GM21515 (cell line): Measurements from ENCODE around the gene NELFA.

Experiments
- ATAC-seq: cut with Tn5 transposase; IDR thresholded peaks from one replicate; pipeline ENCODE4 v1.9.1; 2021; ENCODE audit not compliant: unreplicated experiment

Gene NELFA

DNA sequence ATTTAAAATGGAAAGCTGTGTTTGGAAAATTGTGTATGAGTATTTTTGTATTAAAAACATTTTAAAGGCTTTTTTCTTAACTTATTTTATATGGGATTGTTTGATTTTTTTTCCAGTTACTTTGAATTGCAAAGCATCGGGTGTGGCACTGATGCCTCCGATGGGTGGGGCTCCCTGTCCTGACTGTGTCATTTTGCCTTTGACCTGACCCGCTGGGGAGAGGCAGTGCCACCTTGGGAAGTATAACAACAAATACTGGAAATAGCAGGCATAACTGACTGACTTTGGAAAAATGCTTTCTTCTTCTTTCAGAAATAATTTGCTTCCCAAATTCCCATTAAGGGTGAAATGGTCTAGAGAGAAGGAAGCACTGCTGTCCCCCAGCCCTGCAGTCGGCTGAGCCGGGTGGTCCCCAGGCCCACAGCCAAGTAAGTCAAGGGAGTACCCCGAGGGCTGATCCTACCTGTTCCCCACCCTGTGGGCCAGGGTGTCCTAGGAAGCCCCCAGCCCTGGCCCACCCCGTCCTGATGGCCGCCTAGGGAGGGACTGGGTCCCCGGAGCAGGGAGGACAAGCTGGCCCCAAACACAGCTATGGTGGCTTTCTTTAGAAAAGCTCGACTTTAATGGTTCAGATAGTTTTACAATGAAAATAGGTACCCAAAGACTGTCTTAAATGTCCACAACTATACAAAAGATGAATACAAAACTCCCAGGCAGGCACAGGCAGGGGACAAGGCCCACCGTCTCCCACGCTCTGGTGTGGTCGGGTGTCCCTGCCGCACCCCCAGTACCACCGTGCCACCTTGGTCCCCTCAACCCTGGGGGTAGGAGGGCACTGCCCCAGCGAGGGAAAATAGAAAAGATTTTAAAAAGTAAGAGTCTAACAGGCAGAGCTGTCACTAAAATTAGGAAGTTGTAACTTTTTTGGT lies 26.4 kb downstream of the NELFA start:
- no peak for ATAC-seq

DNA sequence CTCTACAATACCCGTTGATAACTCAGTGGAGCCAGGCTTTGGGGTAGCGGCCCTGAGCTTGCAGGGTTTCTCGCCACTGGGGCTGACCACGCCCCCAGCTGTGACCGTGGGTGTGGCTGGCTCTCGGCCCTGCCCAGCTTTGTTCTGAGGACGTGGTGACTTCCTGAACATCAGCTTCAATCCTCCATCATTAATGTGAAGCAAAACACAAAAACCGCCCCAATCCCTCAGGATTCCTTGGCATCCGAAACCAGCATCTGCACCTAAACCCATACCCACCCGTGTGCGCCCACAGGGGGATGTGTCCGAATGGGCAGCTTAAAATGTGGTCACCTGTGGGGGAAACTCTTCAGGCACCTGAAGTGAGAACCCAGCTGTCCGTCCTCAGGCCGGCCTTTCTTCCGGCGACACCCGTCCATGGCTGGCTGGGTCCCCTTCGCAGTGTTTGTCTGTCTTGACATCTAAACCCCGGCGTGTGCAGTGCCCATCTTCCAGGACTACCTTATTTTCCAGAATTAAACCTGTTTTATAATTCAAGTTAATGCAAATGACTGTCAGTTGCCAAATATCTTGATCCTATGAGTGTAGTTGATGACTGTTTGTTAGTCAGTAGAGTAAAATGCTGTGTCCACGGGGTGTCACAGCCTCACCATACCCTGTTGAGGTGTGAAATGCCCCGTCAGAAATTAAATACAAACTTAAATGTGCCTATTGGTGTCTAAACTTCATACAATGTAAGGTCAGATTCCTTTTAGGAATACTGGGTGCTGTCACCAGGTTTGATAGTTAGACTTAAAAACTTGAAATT lies 27.3 kb downstream of the NELFA start:
- ATAC-seq: no peak

DNA sequence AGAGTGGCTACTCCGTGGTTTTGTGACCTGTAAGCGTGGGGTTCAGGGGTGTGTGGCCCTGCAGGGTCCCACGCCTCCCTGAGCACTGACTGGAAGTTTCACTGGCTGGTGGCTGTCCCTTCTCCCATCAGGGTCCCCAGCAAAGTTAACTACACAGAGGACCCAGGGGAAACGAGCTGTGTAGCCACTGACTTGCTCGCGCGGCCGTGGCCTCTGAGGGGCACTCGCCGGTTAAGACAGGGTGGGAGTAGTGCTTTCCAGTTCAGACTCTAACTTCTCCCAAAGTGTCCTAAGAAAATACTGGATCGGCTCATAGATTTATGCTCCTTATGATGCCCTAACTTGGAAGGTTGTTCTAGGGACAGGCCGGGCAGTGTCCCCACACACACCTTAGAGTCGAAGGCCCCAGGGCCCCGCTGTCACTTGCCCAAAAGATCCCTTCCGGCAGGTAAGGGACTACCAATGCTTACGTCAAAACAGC lies 28.2 kb downstream of the NELFA start:
- ATAC-seq: no peak

DNA sequence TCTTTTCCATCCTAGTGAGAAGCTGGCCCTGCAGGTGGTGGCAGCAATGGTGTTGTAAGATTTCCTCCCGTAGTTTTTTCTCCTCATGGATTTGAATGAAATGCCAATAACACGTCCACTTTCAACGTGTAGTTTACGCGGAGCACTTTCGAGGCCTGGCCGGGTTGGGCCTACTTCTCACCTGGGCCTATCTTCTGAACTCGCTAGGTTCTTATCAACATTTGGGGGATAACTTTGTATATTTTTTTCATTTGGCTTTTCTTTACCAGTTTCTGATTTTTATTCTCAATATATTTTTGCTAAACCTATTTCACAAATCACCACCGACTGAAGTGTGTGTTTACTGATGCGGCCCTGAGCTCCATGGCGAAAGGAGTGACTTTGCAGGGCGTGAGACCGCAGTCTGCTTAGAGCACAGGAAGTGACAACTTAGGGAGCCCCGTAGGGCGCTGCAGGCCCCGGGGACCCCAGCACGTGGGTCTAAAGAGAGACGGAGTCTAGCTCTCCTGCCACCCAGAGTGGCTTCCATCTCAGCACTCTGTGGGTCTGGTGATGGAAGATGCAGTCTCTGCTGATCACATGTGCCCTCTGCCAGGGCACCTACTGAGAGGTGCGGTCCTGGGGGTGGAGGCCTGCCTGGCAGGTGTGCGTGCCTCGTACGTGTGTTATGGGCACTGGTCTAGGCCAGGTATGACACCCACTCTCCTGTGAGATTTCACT lies 29.1 kb downstream of the NELFA start:
- ATAC-seq: no peak

DNA sequence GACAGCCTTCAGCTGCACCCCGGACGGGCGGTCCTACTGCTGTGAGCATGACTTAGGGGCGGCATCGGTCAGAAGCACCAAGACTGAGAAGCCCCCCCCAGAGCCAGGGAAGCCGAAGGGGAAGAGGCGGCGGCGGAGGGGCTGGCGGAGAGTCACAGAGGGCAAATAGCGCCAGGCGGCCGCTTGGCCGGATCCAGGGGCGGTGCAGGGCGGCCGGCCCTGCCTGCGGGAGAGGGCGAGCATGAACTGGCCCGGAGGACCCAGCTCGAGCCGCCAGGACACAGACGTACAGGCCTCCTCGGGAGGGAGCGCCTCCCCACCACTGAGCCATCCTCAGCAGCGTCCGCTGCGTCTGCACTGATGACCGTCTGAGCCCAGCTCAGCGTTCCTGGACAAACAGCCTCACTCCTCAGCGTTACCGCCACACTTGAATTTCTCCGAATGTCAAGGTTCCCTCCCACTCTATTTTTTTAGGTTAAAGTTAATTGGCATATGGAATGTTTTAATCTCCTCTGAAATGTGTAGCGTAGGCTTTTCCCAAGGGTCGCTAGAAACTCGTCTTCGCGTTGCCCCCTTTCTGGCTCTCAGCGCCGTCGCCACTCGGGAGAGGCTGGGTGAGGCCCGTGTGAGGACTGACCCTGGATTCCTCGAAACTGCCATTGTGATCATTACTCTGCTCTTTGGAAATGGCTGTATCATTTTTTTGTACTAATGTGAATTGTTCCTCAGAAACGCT lies 29.9 kb downstream of the NELFA start:
- ATAC-seq: no peak

DNA sequence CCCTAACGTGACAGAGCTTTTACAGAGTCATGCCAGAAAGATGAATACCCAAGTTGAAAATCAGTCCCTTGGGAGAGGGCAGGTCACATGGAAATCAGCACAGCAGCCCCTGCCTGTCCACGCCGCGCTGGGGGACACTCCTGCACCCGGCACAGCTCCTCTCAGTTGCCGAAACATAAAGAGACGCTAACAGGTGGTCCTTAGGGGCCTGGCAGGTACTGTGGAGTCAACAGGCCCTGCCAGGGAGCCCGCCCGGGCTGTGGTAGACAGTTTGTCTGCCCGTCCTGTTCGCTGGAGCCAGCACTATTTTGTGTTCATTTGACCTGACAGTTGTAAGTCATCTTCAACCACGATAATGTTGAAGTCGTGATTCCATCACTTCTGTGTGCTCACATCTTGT lies 30.5 kb downstream of the NELFA start:
- ATAC-seq: no peak

DNA sequence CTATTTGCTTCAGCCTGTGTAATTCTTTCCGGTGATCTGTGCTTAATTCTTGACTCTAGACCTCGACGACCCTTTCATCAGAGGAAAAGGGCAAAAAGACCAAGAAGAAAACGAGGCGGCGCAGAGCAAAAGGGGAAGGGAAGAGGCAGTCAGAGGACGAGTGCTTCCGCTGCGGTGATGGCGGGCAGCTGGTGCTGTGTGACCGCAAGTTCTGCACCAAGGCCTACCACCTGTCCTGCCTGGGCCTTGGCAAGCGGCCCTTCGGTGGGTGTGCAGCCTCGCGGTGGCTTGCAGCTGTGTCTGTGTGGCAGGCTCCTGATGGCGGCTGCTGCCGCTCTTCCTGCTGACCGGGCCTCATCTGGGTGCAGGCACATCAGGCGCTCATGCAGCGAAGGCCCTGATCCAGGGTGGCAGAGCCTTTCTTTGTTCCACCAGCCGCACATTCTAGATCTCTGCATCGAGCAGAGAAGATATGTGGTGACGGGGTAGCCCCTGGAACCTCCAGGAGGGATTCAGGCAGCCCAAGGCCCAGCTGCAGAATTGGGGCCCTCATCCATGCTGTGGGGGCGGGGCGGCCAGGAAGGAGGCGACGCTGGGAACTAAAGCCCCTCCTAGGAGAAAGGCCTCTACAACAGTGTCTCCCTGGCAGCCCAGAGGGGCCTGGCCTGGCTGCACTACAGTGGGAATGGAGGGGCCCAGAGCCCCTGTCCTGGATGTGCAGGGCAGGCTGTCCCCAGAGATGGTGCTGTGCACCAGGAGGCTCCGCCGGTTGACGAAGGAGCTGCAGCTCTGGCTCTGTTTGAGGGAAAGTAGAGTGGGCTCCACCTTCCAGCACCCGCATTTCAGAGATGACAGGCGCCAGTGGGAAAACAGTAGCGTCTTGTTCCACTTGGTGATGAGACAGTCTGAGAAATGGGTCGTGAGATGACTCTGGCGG lies 32.1 kb downstream of the NELFA start:
- ATAC-seq: no peak

DNA sequence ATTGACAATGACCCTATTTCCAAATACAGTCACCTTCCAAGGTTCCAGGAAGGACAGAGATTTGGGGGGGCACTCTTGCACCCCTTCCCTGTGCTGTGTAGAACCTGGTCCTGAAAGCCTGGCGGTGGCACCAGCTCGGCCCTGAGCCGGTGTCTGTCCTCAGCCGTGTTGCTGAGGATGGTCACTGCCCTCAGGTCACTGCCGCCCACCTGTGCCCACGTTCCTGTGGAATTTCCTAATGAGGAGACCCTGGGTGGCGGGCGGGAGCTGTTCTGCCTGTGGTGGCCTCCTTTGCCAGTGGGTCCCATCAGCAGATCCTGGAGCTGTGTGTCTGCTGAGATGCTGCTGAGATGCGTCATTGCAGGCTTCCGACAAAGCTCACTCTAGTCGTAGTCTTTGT lies 32.9 kb downstream of the NELFA start:
- no peak for ATAC-seq

DNA sequence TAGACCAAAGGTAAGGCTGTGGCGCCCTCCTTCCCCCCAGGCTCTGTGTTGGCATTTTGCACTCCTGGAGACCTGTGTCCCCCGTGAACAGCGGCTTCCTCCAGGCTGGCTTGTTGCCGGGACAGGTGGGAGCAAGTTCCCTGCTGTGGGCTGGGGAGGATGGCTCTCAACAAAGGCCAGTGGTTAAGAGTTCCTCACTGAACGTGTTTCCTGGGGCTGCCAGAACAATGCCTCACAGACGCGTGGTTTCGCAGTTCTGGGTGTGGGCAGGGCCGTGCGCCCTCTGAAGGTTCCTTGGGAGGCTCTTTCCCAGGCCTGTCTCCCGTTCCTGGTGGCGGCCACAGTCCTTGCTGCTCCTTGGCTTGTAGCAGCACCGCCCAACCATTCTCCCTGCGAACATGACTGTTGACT lies 33.4 kb downstream of the NELFA start:
- ATAC-seq: no peak

DNA sequence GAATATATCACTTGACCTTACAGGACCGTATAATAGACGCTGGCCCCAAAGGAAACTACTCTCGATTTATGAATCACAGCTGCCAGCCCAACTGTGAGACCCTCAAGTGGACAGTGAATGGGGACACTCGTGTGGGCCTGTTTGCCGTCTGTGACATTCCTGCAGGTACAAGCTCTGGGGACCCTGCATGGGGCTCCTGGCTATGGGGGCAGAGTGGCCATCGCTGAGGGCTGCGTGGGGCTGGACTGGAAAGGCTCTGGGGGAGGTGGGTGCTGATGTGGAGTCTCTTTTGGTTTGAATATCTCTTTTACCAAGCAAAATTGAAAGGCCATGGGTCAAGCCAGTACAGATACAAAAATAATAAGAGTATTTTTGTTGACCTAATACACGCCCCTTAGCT lies 33.9 kb downstream of the NELFA start:
- ATAC-seq: no peak

DNA sequence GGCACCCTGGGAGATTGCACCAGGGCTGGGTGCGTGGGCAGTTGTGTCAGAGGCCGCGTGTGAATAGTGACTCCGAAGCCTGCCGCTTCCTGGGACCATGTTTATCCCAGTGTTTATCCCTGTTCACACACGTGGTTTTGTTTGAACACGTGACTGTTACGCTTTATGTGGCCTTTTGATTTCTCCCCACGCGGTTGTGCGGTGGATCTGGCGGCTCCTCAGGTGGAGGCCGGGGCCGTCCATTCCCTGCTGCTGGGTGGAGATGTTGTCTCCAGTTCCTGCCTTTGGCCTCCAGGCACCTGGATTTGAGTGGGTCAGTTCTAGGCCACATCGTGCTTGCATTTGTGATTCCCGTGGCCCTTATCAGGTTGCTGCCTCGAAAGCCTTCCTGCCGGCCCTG lies 35.1 kb downstream of the NELFA start:
- ATAC-seq: no peak

DNA sequence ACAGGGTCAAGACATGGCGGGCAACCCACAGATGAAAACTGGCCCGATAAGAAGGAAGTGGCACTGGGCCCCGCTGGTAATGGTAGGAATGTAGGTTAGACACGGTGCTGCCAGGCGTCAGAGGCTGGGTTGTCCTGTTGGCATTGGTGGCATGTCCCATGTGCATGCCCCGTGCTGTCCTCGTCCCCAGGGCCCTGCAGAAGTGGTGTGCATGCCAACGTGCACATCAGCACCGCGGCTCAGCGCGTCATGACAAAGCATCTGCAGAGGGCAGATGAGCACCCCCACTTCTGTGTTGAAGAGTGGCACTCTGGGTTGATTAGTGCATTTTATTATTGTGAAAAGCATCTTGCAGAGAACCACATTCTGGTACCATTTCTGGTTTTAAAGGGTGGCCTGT lies 35.6 kb downstream of the NELFA start:
- no peak for ATAC-seq

DNA sequence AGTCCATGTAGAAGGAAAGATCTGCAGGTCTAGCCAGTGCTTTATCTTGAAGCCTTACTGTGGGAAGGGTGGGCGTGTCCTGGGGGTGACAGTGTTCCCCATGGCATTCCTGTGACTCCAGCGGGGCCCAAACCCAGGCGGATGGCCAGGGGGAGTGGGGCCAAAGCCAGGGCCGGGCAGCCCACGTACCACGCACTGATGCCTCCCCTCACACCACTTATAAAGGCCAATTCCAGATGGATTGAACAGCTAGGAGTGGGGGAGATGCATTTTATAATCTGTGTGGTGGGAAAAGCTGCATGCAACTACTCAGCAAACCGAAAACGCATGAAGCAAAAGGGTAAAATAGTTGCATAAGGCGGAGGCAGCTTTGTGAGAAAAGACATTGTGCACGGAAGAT lies 36.4 kb downstream of the NELFA start:
- ATAC-seq: no peak

DNA sequence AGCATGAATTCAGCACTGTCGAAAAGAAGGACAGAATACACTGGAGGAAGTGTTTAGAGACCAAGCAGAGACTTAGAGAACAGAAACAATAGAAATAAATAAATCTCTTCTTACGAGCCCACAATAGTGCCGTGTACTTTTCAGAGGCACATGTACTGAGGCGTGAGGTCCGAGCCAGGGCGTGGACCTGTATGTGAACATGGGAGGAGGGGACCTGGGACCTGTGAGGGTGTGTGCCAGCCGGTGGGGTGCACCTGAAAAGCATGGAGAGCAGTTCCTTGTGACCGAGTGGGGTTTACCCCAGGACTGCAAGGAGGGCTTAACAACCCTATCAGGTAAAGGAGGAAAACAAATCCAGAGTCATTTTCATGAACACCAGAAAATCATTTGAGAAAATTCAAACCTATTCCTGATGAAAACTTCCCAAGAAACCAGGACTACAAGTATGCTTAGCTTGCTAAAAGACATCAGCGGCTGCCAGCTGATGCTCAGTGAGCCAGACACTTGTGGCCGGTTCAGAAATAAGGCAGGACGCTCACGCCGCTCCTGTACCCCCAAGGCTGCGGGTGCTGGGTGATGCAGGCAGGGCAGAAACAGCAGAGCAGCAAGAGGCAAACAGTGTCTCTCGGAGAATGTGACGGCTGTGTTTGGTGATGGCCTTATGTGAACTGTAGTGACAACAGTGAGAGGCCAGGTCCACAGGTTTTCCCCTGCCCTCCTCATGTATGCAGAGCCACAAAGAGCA lies 37.1 kb downstream of the NELFA start:
- no peak for ATAC-seq

DNA sequence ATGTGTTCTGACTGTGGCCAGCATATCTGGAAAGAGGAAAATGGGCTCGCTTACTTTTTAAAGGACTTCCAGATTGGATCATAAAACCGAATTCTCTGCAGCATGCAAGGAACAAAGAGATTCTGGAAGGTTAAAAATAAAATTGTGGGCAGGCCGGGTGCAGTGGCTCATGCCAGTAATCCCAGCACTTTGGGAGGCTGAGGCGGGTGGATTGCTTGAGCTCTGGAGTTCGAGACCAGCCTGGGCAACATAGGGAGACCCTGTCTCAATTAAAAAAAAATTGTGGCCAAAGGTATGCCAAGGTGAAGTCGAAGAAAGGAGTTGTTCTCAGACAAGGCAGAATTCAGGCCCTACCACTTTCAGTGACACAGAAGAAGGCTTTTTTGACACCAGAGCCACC lies 37.8 kb downstream of the NELFA start:
- ATAC-seq: no peak

DNA sequence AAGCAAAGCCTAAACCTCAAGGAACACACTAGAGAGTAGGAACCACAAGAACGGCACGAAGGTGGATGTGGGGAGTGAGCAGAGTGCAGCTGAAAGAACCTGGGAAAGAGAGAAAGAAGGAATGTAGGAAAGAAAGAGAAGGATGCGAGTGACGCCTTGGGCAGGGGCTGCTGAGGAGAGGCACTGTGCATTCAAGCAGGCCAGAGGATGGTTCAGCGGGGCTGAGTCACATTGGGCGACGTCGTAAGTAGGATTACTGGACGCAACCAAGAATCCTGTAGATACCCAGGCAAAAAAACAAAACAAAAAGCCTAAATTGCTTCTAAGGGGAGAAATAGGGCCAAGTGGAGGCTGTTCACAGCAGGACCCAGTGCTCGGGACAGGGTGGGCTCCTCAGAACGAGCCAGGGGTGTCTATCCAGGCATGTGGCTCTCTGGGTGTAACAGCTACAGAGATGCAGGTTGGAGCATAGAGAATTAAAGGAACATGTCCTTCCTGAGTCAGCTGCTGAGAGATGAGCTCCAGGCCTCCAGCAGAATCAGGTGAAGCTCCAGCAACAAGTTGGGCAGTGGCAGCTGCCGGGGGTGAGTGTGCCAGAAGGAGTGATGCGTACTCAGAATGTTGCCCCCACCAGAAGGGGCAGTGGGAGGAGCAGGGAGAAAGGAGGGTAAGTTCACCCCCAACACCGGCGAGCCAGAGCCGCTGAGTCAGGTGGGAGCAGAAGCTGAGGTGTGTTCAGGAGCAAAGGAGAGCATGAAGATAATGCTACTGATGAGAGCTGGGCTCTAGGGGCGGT lies 38.6 kb downstream of the NELFA start:
- no peak for ATAC-seq

DNA sequence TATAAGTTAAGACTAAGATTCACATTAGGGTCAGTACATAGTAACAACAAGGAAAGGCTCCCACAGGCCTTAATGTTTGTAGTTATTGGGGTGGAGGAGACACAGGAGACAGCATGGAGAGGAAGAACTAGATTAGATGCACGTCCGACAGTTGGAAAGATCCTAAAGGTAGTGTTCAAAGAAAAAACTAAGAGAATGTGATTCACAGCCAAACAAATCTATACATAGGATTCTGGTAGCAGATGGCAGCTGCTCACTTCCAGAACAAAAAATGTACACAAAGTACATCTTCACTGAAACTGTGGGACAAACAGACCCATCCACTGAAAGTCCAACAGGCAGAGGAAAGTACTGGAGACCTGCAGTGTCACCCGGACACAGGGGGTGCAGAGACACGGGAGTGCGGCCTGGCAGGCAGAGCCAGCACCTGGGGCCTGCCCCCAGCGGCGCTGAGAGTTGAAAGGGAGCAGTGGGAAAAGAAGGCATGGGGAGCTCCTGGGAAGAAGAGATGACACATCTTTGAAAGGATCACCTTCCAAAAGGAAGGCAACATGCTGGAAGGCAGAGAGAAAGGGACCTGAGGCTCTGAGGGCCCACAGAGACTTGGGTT lies 40.0 kb downstream of the NELFA start:
- ATAC-seq: no peak
